Cardiac fibroblast (primary cell): ENCODE data around the gene TNFAIP2.

Experiments
- DNase-seq, 2 donors: peaks; one replicate each; pipeline versions ENCODE4 v3.0.0 to v3.0.0-alpha.2; 2010; ENCODE audit warnings: low read depth in 2 of 2
- H3K4me3 ChIP-seq, 2 donors: replicated peaks in 1 of 2; 1 replicate in 1 of 2; 2 replicates in 1 of 2; pipeline ENCODE4 v1.5.1; 2011; ENCODE audit warnings: low read depth in 2 of 2, low read length in 2 of 2, mild to moderate bottlenecking in 2 of 2, moderate library complexity in 1 of 2
- CTCF ChIP-seq: IDR thresholded peaks from one replicate; pipeline ENCODE4 v1.5.1; 2011; ENCODE audit warnings: low read depth, mild to moderate bottlenecking, low read length, inconsistent platforms

Gene TNFAIP2

DNA sequence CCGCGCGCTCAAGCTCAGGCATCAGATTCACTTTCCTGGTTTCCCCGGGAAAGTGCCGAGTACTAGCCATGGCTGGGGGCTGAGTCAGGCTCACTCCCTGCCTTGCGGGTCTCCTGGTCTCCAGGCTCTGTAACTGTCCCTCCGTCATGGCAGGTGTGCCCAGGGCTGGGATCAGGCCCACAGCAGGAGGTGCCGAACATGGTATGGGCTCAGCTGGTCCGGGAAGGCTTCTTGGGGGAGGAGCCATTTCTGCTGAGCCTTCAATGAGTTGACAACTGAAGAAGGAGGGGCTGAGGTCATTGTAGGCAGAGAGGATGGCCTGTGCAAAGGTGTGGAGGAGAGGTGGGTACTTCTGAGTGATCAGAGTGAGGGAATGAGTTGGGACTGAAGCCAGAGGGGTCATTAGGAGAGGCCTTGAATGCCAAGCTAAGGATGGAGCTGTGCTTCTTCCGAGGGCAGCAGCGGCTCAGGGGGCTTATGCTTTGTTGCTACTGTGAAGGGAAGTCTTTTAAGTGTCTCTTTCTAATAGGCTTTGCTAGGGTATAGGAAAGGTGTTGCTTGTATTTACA is 28.0 kb upstream of the TNFAIP2 start:
- no peak overlapping the region for H3K4me3 ChIP-seq
- TF ChIP-seq CTCF, result no peak
- no peak for DNase-seq

DNA sequence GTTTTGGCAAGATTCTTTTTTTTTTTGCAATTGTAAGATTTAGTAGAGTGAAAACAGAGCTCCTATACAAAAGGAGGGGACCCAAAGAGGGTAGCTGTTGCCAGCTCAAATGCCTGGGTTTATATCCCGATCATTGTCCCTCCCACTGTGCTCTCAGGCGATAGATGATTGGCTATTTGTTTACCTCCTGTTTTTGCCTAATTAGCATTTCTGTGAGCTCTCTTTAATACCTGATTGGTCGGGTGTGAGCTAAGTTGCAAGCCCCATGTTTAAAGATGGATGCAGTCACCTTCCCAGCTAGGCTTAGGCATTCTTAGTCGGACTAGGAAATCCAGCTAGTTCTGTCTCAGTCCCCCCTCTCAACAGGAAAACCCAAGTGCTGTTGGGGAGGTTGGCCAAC is 26.9 kb upstream of the TNFAIP2 start:
- no peak for DNase-seq
- no peak for TF ChIP-seq CTCF
- H3K4me3 ChIP-seq, result no peak overlapping the region

- no peak for DNase-seq
- no peak for TF ChIP-seq CTCF
- no peak overlapping the region for H3K4me3 ChIP-seq
Observed at GRCh38 chr14:103097244-103097993, 25.8 kb upstream of the TNFAIP2 start.

DNA sequence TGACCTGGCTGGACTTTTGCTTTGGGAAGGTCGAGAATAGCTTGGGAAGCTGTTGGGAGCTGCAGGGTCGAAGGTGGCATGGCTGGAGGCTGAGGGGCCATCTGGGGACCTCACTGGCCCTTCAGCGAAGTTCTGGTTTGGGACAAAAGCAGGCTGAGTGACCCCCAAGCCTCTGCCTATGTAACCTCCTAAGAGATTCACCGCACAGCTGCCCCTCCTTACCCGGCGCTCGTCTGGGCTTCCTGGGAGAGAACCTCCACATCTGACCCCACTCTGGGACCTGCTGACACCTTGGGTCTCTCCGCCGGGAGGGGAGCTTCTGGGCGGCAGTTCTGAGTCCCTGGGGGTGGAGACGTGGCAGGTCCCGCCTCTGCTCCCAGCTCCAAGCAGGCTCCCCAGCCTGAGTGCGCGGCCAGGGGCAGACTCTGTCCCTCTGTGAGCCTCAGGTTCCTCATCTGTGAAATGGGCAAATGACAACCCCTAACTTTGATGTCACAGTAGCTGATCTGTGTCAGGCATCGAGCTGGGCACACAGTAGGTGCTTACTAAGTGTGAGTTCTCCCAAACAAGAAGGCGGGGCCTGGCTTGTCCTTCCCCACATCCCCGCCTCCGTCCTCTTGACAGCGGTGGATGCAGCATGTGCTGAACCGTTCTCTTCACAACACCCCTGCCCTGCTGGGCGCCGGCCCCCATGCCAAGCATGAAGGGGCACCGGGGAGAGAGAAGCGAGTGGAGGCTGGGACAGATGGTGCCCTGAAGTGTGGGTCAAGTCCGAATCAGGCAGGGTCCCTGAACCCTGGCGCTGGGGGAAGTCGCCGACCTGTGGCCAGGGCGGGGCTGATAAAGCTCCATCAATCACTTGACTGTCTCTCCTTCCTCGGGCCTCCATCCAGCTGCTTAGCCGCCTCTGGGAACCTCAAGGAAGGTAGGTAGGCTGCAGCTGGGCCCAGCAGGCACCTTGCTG is 25.0 kb upstream of the TNFAIP2 start:
- TF ChIP-seq CTCF, result no peak
- no peak for DNase-seq
- no peak overlapping the region for H3K4me3 ChIP-seq

DNA sequence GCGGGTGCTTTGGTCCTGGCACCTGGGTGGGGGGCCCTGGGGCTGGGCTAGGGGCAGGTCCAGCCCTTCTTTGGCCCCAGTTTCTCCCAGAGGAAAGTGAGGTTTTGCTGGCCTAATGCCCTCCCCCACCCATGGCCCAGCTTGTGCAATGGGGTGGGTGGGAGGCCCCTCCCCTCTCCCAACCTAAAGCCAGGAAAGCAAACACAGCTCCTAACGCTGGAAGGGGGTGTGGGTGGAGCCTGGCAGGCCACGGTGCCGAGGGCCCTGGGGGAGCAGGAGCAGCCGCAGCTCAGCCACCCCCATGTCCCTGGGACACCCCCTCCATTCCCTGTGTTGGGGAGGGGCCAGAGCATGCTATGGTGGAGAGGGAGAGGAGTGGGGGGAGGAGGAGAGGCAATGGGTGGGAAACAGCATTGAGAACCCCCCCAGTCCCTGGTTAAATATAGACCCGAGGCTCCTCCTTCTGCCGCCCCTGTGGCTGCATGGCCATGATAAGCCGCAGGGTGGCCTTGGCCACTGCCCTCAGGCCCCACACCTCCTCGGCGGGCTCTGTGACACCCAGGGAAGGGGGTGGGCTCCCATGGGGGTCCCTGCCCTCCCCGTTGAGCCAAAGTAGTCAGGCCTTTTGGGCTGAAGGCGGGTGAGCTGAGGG is 24.1 kb upstream of the TNFAIP2 start:
- no peak overlapping the region for H3K4me3 ChIP-seq
- no peak for DNase-seq
- no peak for TF ChIP-seq CTCF

DNA sequence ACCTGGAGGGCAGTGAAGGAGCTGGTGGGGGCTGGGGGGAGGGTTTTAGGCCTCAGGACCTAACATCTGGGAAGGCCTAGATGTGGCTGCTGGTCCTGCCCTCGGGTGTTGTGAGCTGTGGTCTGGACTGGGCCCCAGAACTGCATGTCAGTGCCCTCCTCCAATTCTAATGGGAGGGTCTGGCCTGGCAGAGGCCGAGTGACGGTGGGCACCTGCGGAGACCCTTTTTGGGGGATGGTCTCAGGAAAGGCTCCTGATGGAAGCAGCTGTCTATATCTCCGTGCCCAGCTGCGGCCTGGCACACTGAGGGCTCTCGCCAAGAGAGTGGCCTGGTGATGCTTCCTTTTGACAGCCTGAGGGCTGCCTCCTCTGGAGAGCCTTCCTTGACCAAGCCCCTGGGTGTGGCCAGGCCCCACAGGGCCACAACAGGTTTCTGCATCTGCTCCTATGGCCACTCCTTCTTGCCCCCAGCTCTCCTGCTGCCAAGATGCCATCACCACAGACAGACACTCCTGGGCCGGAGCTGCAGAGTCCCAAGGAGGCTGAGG is 23.5 kb upstream of the TNFAIP2 start:
- H3K4me3 ChIP-seq, result no peak overlapping the region
- DNase-seq, result no peak
- TF ChIP-seq CTCF, result no peak
